Measurements from ENCODE around the gene CCDC63.

CCDC63 gene

GRCh38 chr12:110908377-110909152 is 61.8 kb downstream of the CCDC63 start:
- no peak for DNase-seq (ENCODE audit: low spot score)
- no peak for TF ChIP-seq CTCF (IDR thresholded peaks at IDR 0.05; ENCODE audit: borderline replicate concordance, control extremely low read depth, extremely low read depth, insufficient read depth, missing control alignments)
- in situ Hi-C loops (cut with MboI; ENCODE audit: low sequenced_read_pairs, unreplicated experiment): no loop called here

- no peak for DNase-seq (ENCODE audit: low spot score)
- TF ChIP-seq CTCF (IDR thresholded peaks at IDR 0.05; ENCODE audit: borderline replicate concordance, control extremely low read depth, extremely low read depth, insufficient read depth, missing control alignments): no peak
- in situ Hi-C loops (cut with MboI; ENCODE audit: low sequenced_read_pairs, unreplicated experiment): no loop called here
Measured at GRCh38 chr12:110912263-110912662, 65.5 kb downstream of the CCDC63 start.

GRCh38 chr12:110913119-110914056 is 66.6 kb downstream of the CCDC63 start:
- peak; percentile 82 for DNase-seq (ENCODE audit: low spot score)
- in situ Hi-C loops (cut with MboI; ENCODE audit: low sequenced_read_pairs, unreplicated experiment): no loop called here
- TF ChIP-seq CTCF (IDR thresholded peaks at IDR 0.05; ENCODE audit: borderline replicate concordance, control extremely low read depth, extremely low read depth, insufficient read depth, missing control alignments): no peak

- no peak for DNase-seq (ENCODE audit: low spot score)
- TF ChIP-seq CTCF (IDR thresholded peaks at IDR 0.05; ENCODE audit: borderline replicate concordance, control extremely low read depth, extremely low read depth, insufficient read depth, missing control alignments): no peak
Measured at GRCh38 chr12:110916295-110916875, 69.6 kb downstream of the CCDC63 start.

GRCh38 chr12:110917467-110917866 is 70.7 kb downstream of the CCDC63 start:
- DNase-seq (ENCODE audit: low spot score): no peak
- no peak for TF ChIP-seq CTCF (IDR thresholded peaks at IDR 0.05; ENCODE audit: borderline replicate concordance, control extremely low read depth, extremely low read depth, insufficient read depth, missing control alignments)
- in situ Hi-C loops (cut with MboI; ENCODE audit: low sequenced_read_pairs, unreplicated experiment): no loop called here

More at GRCh38 chr12:110916295-110916875, 69.6 kb downstream of the CCDC63 start:
- in situ Hi-C loops (cut with MboI; ENCODE audit: low sequenced_read_pairs, unreplicated experiment): no loop called here

- DNase-seq (ENCODE audit: low spot score): no peak
- no peak for TF ChIP-seq CTCF (IDR thresholded peaks at IDR 0.05; ENCODE audit: borderline replicate concordance, control extremely low read depth, extremely low read depth, insufficient read depth, missing control alignments)
- in situ Hi-C loops (cut with MboI; ENCODE audit: low sequenced_read_pairs, unreplicated experiment): no loop called here
Measured at GRCh38 chr12:110917961-110918360, 71.2 kb downstream of the CCDC63 start.
